Stimulated activated CD8-positive, alpha-beta memory T cell treated with anti-CD3 and anti-CD28 coated beads, Interleukin-4, amount 100 ng/mL, for 4 hours (primary cell): ENCODE measurements around the gene NEK8.

Experiments used
- DNase-seq, 2 donors: peaks; one replicate each; pipeline ENCODE4 v3.0.0-alpha.2; 2020; ENCODE audit warnings: low read depth in 2 of 2, low spot score in 1 of 2

The NEK8 gene

GRCh38 chr17:28728364-28729200 is at the start of gene NEK8:
NEK8 (plus strand) TSS chr17:28728788; CDS start chr17:28728814, 26 bp downstream.
- peak; percentile 93 to 99 for DNase-seq

DNA sequence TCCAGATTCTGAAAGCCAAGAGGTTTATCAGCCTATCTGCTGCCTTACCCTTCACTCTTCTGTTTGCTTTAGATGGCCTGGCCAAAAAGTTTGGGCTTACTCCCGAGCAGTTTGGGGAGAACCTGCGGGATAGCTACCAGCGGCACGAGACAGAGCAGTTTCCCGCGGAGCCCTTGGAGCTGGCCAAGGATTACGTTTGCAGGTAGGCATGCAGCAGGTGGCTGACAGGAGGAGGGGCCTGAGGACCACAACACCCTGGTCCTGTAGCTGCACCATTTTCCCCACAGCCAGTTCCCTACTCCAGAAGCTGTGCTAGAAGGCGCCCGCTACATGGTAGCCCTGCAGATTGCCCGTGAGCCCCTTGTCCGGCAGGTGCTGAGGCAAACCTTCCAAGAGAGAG is 45.9 kb upstream of the NEK8 start:
- no peak for DNase-seq

DNA sequence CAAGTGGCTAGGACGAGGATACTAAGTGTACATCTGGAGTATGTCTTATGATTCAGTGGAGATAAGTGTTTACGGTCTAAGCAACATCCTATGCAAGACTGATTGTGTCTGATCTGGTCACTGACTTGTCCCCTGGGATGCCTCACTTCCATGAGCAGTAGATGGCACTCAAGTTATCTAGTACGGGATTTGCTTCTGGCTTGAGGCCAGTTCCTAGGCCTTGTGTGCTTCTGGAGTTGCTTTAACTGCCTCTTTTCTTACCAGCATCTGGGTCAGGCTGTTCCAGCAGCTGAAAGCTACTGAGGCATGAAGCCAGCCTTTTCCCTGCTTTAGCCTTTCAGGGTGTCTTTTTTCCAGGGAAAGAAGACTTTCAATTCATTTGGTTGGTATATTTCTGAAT is 43.6 kb upstream of the NEK8 start:
- DNase-seq, result no peak

DNA sequence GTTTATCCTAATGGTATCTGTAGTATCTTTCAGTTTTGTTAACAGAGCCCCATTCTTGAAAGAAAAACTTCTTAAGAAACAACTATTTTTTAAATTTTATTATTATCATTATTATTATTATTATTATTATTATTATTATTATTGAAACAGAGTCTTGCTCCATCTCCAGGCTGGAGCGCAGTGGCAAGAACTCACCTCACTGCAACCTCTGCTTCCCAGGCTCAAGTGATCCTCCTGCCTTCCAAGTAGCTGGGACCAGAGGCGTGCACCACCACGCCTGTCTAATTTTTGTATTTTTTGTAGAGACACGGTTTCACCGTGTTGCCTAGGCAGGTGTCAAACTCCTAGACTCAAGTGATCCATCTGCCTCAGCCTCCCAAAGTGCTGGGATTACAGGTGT is 43.2 kb upstream of the NEK8 start:
- DNase-seq, result no peak

GRCh38 chr17:28686296-28686695 is 42.3 kb upstream of the NEK8 start:
- no peak for DNase-seq

DNA sequence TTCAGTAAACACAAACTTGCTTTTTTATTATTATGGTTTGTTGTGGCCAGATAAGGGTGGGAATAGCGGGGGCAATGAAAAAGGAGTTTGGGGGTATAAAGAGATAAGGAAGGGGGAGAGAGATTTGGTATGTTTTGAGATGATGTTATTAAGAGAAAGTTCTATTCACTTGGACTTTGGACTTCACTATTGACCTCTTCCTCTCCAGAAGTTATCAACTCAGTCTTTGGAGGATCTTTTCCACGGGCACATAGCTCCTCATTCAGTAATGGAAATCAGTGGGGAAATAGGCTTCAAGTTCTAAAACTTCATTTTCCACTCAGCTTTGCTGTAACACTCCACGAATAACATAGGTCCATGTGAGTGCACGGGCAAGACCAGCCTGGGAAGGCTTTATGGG is 40.1 kb upstream of the NEK8 start:
- no peak for DNase-seq

DNA sequence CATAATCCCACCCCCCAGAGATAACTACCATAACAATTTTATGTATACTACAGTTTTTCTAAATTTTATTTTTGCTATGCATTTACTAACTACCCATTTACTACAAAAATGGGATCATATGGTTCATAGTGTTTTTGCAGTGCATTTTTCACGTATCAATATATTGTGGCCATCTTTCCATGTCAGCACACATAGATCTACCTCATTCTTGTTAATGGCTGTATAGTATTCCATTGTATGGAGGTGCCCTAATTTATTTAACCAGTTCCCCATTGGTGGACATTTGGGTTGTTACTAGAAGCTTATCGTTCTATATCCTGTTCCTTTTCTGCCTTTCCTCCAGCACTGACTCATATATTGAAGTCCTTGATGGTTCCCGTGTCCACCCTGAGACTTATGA is 39.6 kb upstream of the NEK8 start:
- no peak for DNase-seq

DNA sequence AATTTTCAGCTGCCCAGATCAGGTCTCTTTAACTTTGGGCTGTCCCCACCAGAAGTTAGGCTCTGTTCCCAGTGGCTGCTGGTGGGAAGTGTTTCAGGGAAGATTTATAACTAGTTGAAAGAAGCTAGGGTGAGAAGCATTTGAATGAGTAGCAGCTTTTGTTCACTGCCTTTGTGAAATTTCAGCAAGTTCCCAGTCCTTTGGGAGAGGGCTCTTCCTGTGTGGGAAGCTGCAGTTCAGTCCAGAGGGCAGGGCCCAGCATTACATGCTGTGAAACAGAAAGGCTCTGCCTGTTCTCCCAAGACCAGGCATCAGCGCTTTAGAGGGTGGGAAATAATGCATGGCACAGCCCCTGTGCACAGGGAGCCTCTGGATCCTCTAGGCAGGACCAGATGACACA is 34.7 kb upstream of the NEK8 start:
- no peak for DNase-seq

DNA sequence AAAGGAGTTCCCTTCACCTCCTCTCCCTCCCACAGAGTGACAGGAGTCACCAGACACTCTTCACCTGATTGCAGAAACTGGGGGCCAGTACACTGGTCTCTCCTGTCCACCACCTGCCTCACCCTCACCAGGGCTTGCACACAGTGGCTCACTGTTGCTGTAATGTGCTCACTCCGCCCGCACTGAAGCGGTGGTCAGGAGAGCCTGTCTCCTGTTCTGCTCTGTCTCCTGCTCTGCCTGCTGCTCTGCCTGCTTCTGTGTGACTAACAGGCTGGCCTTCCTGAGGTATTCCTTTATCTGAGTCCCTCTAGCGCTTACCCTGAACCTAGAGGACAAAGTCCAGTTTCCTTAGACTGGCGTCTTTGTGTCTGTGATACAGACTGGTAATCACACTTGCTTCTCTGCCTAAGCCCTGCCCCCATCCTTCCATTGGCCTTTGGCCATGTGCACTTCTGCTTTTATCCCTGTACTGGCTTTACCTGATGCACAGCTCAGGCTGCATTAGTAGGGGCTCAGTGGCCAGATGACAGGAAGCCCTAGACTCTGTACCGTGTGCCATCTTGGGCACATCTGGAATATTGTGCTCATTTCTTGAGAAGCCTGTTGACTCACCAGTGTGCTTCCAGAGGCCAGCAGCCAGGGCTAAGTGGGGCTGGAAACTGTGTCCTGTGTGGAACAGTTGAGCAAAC is 30.2 kb upstream of the NEK8 start:
- DNase-seq, result no peak

GRCh38 chr17:28700278-28700677 is 28.3 kb upstream of the NEK8 start:
- DNase-seq, result no peak

- no peak for DNase-seq
Observed at GRCh38 chr17:28700830-28701492, 27.6 kb upstream of the NEK8 start.

- DNase-seq, result no peak
Observed at GRCh38 chr17:28702026-28702751, 26.4 kb upstream of the NEK8 start.

GRCh38 chr17:28702752-28703150 is 25.8 kb upstream of the NEK8 start:
- DNase-seq, result no peak

DNA sequence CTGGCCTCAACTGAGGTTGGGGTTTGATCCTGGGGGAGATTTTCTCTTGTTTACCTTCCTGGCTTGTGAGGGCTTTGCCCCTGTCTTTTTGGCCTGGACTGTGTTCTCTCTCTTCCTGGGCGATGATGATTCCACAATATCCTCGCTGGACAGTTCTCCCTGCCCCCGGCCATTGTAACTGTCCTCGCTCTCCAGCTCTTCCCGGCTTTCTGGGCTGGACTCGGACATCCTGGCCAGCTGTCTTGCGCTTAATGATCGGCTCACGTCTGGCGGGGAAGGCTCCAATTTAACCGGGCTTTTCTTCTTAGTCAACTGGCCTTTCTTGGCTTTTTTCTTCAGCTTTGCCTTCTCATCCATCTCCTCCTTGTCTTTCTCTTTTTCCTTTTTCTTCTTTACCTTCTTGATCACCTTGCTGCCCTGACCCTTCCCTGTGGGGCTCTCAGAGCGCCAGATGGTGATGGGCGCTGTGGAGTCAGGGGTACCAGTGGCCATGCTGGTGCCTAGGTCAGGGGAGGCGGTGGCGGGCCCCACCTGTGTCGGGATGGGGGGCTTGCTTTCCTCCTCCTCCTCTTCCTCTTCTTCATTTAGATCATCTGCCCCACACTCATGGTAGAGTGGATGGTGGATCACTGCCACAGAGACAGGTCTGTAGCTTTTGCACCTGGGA is 24.9 kb upstream of the NEK8 start:
- no peak for DNase-seq

DNA sequence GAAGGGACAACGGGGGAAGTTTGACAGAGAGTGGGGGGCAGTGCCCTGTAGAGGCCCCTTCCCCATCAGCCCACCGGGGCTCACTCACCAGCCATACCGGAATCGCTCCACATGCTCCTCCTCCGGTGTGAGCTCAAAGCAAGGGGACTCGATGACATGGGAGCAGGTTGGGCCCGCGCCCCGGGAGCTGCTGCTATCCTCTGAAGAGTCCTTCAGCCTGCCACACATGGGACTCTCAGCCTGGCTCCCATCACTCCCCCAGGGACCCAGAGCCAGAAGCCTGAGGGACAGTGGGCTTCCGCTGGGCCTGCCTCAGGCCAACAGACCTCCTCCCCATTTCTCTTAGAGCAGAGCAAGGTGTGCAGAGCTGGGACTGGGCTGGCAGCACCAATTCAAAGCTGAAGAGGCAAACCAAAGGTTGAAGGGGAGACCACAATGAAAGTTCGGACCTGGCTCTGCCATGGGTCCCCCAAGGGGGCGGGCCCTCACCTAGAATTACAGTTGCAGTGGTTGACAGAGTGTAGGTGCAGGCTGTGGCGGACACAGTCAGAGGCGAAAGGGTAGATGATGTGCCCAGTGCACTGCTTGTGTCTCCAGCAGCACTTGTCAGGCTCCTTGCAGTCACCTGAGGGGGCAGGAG is 24.2 kb upstream of the NEK8 start:
- no peak for DNase-seq

DNA sequence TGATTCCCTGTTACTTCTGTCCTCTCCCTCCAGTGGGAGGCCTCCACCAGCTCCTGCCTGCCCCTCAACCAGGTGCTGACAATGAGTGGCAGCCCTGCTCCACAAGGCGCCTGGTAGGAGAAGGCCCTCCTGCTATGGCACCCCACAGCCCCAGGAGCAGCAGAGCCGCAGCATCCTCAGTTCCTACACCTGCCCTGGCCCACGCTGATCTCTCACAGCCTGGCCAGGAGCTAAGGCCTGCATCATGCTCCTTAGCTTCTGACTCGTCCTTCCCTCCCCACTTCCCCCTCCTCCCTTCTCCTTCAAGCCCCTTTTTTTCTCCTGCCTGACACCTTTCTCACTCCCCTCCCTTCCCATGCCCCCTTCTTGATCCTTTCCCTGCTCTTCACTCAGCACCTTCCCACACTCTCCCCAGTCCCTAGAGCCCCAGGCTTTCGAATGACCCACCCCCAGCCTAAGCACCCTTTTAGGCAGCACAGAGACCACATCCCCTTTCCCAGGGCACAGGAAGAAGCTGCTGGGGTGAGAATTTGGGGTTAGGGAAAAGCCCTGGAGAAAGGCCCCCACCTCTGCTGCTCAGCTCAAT is 23.4 kb upstream of the NEK8 start:
- DNase-seq, result no peak

DNA sequence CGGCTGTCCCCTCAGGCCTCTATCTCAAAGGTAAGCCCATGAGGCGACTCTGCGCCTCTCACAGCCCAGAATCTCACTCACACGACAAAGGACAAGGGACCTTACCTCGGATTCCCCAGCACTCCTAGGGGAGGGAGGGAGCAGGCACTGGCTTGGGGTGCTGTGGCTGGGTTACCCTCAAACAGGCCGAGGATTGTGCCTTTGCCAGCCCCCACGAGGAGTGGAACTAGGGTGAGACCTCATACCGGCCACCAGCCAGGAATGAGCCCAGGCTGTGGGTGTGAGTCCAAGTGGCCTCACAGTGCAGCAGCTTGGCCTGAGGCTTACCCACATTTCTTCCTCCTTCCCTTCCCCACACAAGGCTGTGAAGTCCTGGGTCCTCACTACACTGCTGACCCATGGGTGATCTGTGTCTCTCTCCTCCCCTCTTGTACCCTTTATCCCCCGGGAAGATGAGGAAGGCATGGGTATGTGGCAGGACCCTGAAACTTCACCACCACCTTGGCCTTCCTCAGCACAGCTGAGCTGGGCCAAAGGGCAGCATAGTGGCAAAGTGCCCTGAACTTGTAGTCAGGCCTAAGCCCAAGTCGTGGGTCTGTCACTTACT is 22.8 kb upstream of the NEK8 start:
- no peak for DNase-seq

DNA sequence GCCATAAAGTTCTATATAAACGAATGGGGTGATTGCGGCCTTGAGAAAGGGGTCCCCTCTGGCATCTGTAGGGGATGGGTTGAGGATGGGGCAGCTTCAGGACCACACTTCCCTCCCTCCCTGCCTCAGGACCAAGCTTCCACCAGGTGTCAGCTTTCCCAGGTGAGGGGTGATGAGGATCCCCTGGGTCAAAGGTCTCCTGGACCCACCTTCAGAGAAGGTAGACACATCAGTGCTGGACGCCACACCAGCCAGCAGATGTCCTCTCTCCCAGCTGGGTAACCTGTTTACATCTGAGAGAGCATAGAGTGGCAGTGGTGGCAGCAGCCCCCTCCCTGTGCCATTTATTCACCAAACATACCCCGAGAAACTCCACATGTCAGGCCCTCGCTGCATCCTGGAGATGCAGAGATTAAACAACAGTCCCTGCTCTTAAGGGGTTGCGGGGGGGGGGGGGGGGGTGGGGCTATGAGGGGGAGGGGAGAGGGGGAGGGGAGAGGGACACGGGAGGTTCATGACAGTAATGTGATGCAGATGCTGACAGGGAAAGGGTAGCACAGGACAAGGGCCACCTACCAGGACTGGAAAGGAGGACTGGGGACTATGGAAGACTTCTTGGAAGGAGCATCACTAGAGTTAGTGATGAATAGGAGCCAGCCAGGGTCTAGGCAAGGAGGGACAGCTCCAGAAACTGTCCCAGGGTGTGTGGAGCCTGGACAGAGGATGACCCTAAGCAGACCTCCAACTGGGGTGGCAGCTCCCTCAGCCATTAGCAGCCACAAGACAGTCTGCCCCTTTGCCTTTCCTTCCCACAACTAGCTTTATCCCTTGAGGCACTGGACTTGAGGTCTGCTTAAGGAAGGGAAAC is 21.9 kb upstream of the NEK8 start:
- DNase-seq, result no peak

DNA sequence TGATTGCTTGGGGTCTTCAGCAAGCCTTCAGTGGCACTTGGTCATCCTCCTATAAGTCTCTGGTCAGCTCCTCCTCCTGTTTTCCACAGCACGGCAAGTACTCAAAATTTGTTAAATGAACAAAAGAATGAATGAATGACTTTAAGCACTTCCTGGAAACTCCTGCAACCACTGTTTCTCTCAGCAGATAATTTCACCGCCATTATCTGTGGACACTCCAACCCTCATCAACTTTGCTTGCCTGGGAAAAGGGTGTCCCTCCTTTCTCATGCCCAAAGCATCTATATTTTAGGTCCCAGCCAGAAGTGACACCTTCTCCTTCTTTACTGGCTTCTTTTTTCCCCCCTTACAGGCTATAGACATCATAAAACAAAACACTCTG is 21.3 kb upstream of the NEK8 start:
- no peak for DNase-seq
